ENCODE results near the gene CFP.

DNA sequence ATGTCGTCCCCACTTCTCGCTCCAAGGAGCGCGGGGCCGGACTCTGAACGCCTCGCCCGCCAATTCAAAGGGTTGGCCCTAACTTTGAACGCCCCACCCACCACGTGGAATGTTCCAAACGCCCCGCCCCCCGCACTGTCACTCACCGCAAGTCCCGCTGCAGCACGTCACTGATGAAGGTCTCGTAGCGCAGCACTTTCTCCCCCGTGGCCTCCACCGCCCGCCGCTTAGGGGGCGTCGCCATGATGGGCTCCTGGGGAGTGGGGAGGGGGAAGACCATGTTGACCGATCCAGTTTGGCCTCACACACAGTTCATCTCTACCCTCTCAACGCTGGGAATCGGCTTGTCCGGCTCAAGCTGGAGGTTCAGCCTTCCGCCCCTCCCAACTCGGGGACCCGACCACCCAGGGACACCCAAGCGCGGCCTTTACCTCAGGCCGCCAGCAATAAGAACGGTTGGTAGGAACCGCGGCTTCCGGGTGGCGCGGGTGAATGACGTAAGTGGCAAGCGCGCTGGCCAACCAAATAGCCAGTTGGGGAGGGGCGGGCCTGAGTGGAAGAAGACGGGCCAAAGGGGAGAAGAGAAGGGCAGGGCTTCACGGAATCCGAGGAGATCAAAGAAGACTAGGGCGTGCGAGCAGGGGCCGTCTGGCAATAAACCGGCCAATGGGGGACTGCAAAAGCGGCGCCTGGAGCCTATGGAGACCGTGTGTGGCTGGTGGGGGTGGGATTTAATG lies 29.1 kb upstream of the CFP start, which contains the start of gene UXT:
- TF ChIP-seq SUZ12 (IDR thresholded peaks at IDR 0.05; ENCODE audit: extremely low read depth, insufficient read depth, insufficient read length) = no peak
- no peak for TF ChIP-seq ZNF274 (IDR thresholded peaks at IDR 0.05; ENCODE audit: low read depth, low read length)

Data from NT2/D1 (cell line).